PC-3 (cell line): ENCODE data around the gene PLA2G4A. TPM values are rescaled to one million over a fixed set of nuclear protein-coding genes. Genes with fewer than 3 reads are reported as not detected.

Experiments
- ATAC-seq: fragments of 200-7000 bp; cut with Tn5 transposase; 2 replicates; pipeline ENCODE4 v1.9.1; 2020; ENCODE audit warnings: mild to moderate bottlenecking, moderate library complexity
- BruUV-seq: library from RNA; stranded (reverse); fragments of 400-500 nt; replicated peaks from 2 replicates; lab custom pipeline; 2021; lab: Mats Ljungman, UMichigan
- CTCF ChIA-PET: fragments of 300-600 bp; sonication (Branson Sonifier 250); formaldehyde crosslinking; loops from one replicate; lab custom pipeline; 2022; ENCODE audit warnings: antibody characterized with exemption; lab: Charles Lee
- POLR2A ChIA-PET: fragments of 300-600 bp; sonication (Branson Sonifier 250); formaldehyde crosslinking; loops from one replicate; lab custom pipeline; 2022; ENCODE audit warnings: antibody characterized with exemption; ENCODE audit not compliant: unreplicated experiment; lab: Charles Lee
- DNase-seq: peaks from one replicate; pipeline ENCODE4 v3.0.0-alpha.2; 2015
- H2AFZ ChIP-seq: fragments of 300-600 bp; sonication (generic); 2 replicates; pipeline ENCODE4 v1.6.0; 2016; ENCODE audit warnings: antibody characterized with exemption, low read length
- H3F3A ChIP-seq: fragments of 300-600 bp; sonication (generic); one replicate; pipeline ENCODE4 v1.6.0; 2017; ENCODE audit warnings: antibody characterized with exemption, low read length, control low read depth, mild to moderate bottlenecking; ENCODE audit not compliant: unreplicated experiment
- H3K27ac ChIP-seq: fragments of 300-600 bp; sonication (generic); 2 replicates; pipeline ENCODE4 v1.5.1; 2016; ENCODE audit warnings: mild to moderate bottlenecking, low read length
- H3K27me3 ChIP-seq: fragments of 300-600 bp; sonication (generic); 2 replicates; pipeline ENCODE4 v1.6.1; 2016; ENCODE audit warnings: low read length, mixed read lengths
- H3K36me3 ChIP-seq: fragments of 300-600 bp; sonication (generic); 2 replicates; pipeline ENCODE4 v1.6.1; 2016; ENCODE audit warnings: low read depth, mixed run types, low read length, mixed read lengths
- H3K4me1 ChIP-seq: fragments of 300-600 bp; sonication (generic); 2 replicates; pipeline ENCODE4 v1.5.1; 2016; ENCODE audit warnings: low read length; ENCODE audit not compliant: insufficient read depth
- H3K4me2 ChIP-seq: fragments of 300-600 bp; sonication (generic); 2 replicates; pipeline ENCODE4 v1.6.0; 2016; ENCODE audit warnings: low read length
- H3K4me3 ChIP-seq: fragments of 300-600 bp; sonication (generic); 2 replicates; pipeline ENCODE4 v1.5.1; 2016; ENCODE audit warnings: mild to moderate bottlenecking, low read length, mixed read lengths
- H3K79me2 ChIP-seq: fragments of 300-600 bp; sonication (generic); 2 replicates; pipeline ENCODE4 v1.6.1; 2017; ENCODE audit warnings: low read length, mixed read lengths
- H3K9ac ChIP-seq: fragments of 300-600 bp; sonication (generic); 2 replicates; pipeline ENCODE4 v1.6.0; 2016; ENCODE audit warnings: mild to moderate bottlenecking, low read length
- H3K9me2 ChIP-seq: fragments of 300-600 bp; sonication (generic); replicated peaks from 2 replicates; pipeline ENCODE4 v1.6.1; 2016; ENCODE audit warnings: mixed run types, low read length, mixed read lengths
- H3K9me3 ChIP-seq: fragments of 300-600 bp; sonication (generic); 2 replicates; pipeline ENCODE4 v1.6.1; 2016; ENCODE audit warnings: low read length, mixed read lengths
- H4K20me1 ChIP-seq: fragments of 300-600 bp; sonication (generic); 2 replicates; pipeline ENCODE4 v1.6.1; 2016; ENCODE audit warnings: low read length, mixed read lengths
- CTCF ChIP-seq: fragments of 300-600 bp; sonication (generic); conservative IDR thresholded peaks from 2 replicates; pipeline ENCODE4 v1.5.1; 2017; ENCODE audit warnings: antibody characterized with exemption, low read depth, mild to moderate bottlenecking, low read length
- EZH2 ChIP-seq: fragments of 300-600 bp; sonication (generic); IDR thresholded peaks from one replicate; pipeline ENCODE4 v1.6.1; 2017; ENCODE audit warnings: antibody characterized with exemption, mild to moderate bottlenecking, low read length; ENCODE audit not compliant: unreplicated experiment
- EZH2phosphoT487 ChIP-seq: fragments of 300-600 bp; sonication (generic); IDR thresholded peaks from 2 replicates; pipeline ENCODE4 v1.6.1; 2018; ENCODE audit warnings: mild to moderate bottlenecking, antibody characterized with exemption, low read length, borderline replicate concordance
- intact Hi-C: fragments of 100-400 bp; cut with micrococcal nuclease; formaldehyde crosslinking; loops from 2 replicates; pipeline ENCODE4 v1.9.0; 2023
- total RNA-seq: library from RNA; depleted of rRNA; stranded (reverse); fragments of >200 nt; gene quantifications from 2 replicates; pipeline ENCODE4 v1.2.3, GENCODE V29; 2014

Gene PLA2G4A
- total RNA-seq, 1 experiment from 2014 or later: 2.3 TPM

DNA sequence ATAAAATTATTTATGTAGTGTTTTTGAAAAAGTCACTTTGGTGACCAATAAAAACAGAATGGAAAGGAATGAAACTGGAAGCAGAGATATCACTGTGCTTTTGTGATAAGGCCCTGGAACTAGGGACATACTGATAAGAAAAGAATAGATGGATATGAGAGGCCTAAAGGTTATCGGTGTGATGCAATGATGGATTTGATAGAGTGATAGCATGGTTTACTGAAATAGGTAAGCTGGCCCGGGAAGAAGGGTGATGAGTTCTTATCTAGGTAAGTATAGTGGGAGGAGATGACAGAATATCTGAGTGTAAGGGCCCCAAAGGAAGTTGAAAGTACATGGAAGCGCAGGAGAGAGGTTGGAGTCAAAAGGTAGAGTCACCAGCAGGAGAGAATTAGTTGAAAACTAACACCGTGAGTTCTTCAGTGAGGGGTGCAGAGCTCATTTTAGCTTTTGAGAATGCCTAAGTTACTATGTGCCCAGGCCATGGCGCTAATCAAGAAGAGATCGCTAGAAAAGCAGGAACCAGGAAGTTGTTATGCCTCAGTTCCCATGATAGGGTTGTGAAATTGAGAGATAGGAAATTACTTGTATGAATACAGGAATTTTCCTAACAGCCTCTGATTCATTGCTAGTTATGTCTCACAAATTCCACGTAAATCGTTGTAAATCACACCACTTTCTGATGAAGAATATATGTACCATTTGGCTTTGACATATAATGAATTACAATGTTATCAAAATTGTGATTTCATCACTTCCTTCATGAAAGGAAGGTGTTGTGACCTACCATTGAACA, 115.3 kb downstream of the PLA2G4A start:
- POLR2A ChIA-PET: no interaction called here
- intact Hi-C loops: loop anchor here (5.0 kb wide), 1 partner anchor 33 kb away; no protein-coding TSS in a partner anchor
- Histone ChIP-seq H3F3A (no peaks in the 10 kb centered on the region), H4K20me1 (no peaks in the 10 kb centered on the region), H3K79me2 (no peaks in the 10 kb centered on the region), H2AFZ (no peak overlapping the region), H3K9ac (no peak overlapping the region), H3K4me2 (no peak overlapping the region), H3K36me3 (no peaks in the 10 kb centered on the region), H3K4me1 (no peaks in the 10 kb centered on the region), H3K27me3 (no peaks in the 10 kb centered on the region), H3K9me3 (no peaks in the 10 kb centered on the region), H3K27ac (no peak overlapping the region), H3K4me3 (no peak overlapping the region), H3K9me2 (no peaks in the 10 kb centered on the region)
- TF ChIP-seq CTCF (no peak), EZH2 (no peak), EZH2phosphoT487 (no peak)
- ATAC-seq (no peak), DNase-seq (no peak)
- CTCF ChIA-PET: no interaction called here
- BruUV-seq: no TSS peak

DNA sequence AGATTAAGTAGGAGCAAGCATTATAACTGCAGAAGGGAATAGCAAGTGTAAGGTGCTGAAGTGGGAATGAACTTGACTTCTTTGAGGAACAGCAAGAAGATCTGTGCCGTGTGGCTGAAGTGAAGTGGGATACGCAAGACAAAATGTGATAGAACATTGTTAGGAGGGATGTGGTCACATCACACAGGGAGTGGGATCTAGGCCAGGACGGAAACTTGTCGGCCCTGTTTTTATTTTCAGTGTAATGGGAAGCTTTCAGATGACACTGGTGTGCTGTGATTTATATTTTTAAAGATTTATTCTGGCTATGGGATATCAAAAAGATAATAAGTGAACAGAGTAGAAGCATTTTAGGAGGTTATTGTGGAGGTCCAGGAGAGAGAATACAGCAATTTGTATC, 116.4 kb downstream of the PLA2G4A start:
- Histone ChIP-seq H3K9me2 (no peaks in the 10 kb centered on the region), H3K4me2 (no peak overlapping the region), H3K4me3 (no peak overlapping the region), H3F3A (no peaks in the 10 kb centered on the region), H3K27me3 (no peaks in the 10 kb centered on the region), H3K79me2 (no peaks in the 10 kb centered on the region), H3K36me3 (no peaks in the 10 kb centered on the region), H3K9me3 (no peaks in the 10 kb centered on the region), H3K4me1 (peaks cover 4% of the 10 kb centered on the region; the same call in 1 of the 2 replicates), H3K27ac (no peak overlapping the region), H4K20me1 (no peaks in the 10 kb centered on the region), H2AFZ (no peak overlapping the region), H3K9ac (no peak overlapping the region)
- intact Hi-C loops: no loop called here
- no TSS peak for BruUV-seq
- TF ChIP-seq CTCF (no peak), EZH2phosphoT487 (no peak), EZH2 (no peak)
- DNase-seq (no peak), ATAC-seq (no peak)
- CTCF ChIA-PET: no interaction called here
- POLR2A ChIA-PET: no interaction called here

GRCh38 chr1:186948535-186948934, 119.8 kb downstream of the PLA2G4A start:
- H3K9me2 ChIP-seq: no peaks in the 10 kb centered on the region
- H2AFZ ChIP-seq: no peak overlapping the region
- no peak for TF ChIP-seq CTCF
- TF ChIP-seq EZH2phosphoT487: no peak
- no peak for TF ChIP-seq EZH2
- H3K27ac ChIP-seq: no peak overlapping the region
- H3K27me3 ChIP-seq: no peaks in the 10 kb centered on the region
- ChIA-PET CTCF (no interaction called here), POLR2A (no interaction called here)
- no peaks in the 10 kb centered on the region for H3F3A ChIP-seq
- H3K4me2 ChIP-seq: no peak overlapping the region
- H3K79me2 ChIP-seq: no peaks in the 10 kb centered on the region
- no peaks in the 10 kb centered on the region for H3K9me3 ChIP-seq
- no peak overlapping the region for H3K9ac ChIP-seq
- peaks cover 11% of the 10 kb centered on the region; the same call in 1 of the 2 replicates for H3K4me1 ChIP-seq
- BruUV-seq: no TSS peak
- no peaks in the 10 kb centered on the region for H3K36me3 ChIP-seq
- H4K20me1 ChIP-seq: no peaks in the 10 kb centered on the region
- DNase-seq (no peak), ATAC-seq (no peak)
- intact Hi-C loops: no loop called here
- H3K4me3 ChIP-seq: no peak overlapping the region
